ENCODE measurements around the gene LINC01488. TPM values are rescaled to one million over a fixed set of nuclear protein-coding genes. Genes with fewer than 3 reads are reported as not detected.

Gene LINC01488
- total and polyA plus RNA-seq, 9 of the 15 experiments (the other 6 are each of a cell fraction or from before 2014, with no cell fraction given): not detected

DNA sequence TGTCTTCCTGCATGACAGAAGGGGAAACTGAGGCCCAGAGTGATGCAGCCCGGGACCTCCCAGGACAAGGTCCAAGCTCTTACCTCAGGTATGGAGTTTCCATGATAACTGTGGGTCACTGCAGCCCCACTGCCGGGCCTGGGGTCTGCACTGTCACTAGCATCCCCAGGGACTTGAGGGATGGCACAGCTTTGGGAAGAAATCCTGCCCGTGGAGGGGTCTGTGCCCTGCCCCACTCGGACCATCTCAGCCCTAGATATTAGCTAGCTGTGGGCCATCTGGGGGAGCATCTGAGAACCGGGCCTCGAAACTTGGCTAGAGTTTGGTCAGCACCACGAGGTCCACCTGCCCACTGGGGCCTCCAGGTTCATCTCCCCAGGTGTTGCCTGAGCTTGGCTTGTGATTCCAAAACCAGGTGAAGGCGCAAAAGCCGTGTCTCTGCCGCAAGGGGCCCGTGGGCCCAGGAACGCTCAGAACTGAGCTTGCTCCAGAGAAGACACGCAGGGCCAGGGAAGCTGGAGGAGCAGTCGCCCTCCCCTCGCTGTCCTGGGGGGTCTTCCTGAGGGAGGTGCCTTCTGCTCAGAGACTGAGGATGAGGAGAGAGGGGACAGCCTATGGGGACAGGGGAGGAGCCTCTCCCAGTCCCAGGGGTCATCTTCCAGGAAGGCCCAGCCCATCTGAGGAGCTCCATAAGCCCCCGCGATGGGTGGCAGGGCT lies 4.8 kb downstream of the LINC01488 start:
- BruUV-seq (replicated peaks): no TSS peak
- no peak overlapping the region for H3K4me2 ChIP-seq (ENCODE audit: insufficient read depth, low read length)
- TF ChIP-seq, protein P1, sequence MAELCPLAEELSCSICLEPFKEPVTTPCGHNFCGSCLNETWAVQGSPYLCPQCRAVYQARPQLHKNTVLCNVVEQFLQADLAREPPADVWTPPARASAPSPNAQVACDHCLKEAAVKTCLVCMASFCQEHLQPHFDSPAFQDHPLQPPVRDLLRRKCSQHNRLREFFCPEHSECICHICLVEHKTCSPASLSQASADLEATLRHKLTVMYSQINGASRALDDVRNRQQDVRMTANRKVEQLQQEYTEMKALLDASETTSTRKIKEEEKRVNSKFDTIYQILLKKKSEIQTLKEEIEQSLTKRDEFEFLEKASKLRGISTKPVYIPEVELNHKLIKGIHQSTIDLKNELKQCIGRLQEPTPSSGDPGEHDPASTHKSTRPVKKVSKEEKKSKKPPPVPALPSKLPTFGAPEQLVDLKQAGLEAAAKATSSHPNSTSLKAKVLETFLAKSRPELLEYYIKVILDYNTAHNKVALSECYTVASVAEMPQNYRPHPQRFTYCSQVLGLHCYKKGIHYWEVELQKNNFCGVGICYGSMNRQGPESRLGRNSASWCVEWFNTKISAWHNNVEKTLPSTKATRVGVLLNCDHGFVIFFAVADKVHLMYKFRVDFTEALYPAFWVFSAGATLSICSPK (IDR thresholded peaks at IDR 0.05; ENCODE audit: borderline replicate concordance): no peak
- TF ChIP-seq BDP1 (IDR thresholded peaks at IDR 0.05; ENCODE audit: insufficient read depth, insufficient read length) (no peak), ZFP1 (CRISPR knock-in tag; IDR thresholded peaks at IDR 0.05) (no peak), BRD9 (IDR thresholded peaks at IDR 0.05; ENCODE audit: low read depth, partially characterized antibody) (no peak), ADNP (tag; IDR thresholded peaks at IDR 0.05) (no peak), STAT5A (IDR thresholded peaks at IDR 0.05; ENCODE audit: borderline replicate concordance, low read length) (no peak), PHF8 (IDR thresholded peaks at IDR 0.05; ENCODE audit: borderline replicate concordance, low read length) (no peak), NBN (IDR thresholded peaks at IDR 0.05; ENCODE audit: low read depth) (no peak), SMC3 (conservative IDR thresholded peaks at IDR 0.05; ENCODE audit: insufficient read depth, low read depth, low read length) (no peak), ZNF583 (CRISPR knock-in tag; IDR thresholded peaks at IDR 0.05) (no peak), KHSRP (IDR thresholded peaks at IDR 0.05) (no peak)
- TF ChIP-seq, protein P2, sequence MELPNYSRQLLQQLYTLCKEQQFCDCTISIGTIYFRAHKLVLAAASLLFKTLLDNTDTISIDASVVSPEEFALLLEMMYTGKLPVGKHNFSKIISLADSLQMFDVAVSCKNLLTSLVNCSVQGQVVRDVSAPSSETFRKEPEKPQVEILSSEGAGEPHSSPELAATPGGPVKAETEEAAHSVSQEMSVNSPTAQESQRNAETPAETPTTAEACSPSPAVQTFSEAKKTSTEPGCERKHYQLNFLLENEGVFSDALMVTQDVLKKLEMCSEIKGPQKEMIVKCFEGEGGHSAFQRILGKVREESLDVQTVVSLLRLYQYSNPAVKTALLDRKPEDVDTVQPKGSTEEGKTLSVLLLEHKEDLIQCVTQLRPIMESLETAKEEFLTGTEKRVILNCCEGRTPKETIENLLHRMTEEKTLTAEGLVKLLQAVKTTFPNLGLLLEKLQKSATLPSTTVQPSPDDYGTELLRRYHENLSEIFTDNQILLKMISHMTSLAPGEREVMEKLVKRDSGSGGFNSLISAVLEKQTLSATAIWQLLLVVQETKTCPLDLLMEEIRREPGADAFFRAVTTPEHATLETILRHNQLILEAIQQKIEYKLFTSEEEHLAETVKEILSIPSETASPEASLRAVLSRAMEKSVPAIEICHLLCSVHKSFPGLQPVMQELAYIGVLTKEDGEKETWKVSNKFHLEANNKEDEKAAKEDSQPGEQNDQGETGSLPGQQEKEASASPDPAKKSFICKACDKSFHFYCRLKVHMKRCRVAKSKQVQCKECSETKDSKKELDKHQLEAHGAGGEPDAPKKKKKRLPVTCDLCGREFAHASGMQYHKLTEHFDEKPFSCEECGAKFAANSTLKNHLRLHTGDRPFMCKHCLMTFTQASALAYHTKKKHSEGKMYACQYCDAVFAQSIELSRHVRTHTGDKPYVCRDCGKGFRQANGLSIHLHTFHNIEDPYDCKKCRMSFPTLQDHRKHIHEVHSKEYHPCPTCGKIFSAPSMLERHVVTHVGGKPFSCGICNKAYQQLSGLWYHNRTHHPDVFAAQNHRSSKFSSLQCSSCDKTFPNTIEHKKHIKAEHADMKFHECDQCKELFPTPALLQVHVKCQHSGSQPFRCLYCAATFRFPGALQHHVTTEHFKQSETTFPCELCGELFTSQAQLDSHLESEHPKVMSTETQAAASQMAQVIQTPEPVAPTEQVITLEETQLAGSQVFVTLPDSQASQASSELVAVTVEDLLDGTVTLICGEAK (IDR thresholded peaks at IDR 0.05): no peak
- TF ChIP-seq, protein P2 (CRISPR knock-in tag; IDR thresholded peaks at IDR 0.05): no peak

More for the DNA sequence above, 4.8 kb downstream of the LINC01488 start:
- Histone ChIP-seq H4K20me1 (replicated peaks; ENCODE audit: control insufficient read depth, insufficient read depth, low read length) (no peaks in the 10 kb centered on the region), H3K79me2 (ENCODE audit: control insufficient read depth, insufficient read depth, low read length) (no peaks in the 10 kb centered on the region), H3K9me1 (ENCODE audit: control insufficient read depth, insufficient read depth, low read length) (no peaks in the 10 kb centered on the region), H3K27me3 (ENCODE audit: control insufficient read depth in 2 of 2, insufficient read depth in 2 of 2, low read length in 2 of 2) (peaks cover 8 to 81% of the 10 kb centered on the region in 2 experiments), H3K4me3 (no peak overlapping the region), H3K36me3 (ENCODE audit: control insufficient read depth, insufficient read depth, low read length) (no peaks in the 10 kb centered on the region), H3K9ac (ENCODE audit: insufficient read depth in 1 of 2, low read depth in 2 of 2, low read length in 2 of 2) (no peak overlapping the region), H3K4me1 (replicated peaks in 1 of 2; ENCODE audit: control insufficient read depth in 2 of 2, insufficient read depth in 2 of 2, low read length in 2 of 2) (peaks cover 0 to 41% of the 10 kb centered on the region in 2 experiments; a peak in 2 of 5 replicates), H2AFZ (ENCODE audit: low read depth, low read length) (no peak overlapping the region), H3K9me3 (replicated peaks; ENCODE audit: control insufficient read depth, insufficient read depth, low read depth, low read length) (no peaks in the 10 kb centered on the region), H3K27ac (ENCODE audit: extremely low read depth, low read depth, low read length) (no peak overlapping the region)
- no peak for FAIRE-seq
- intact Hi-C loops (cut with micrococcal nuclease) (no loop called here), in situ Hi-C loops (cut with MboI) (no loop called here)
- ChIA-PET POLR2A (interaction anchor here (1.0 kb wide), 1 partner anchor 47 kb away, joined by 3 read pairs; no protein-coding TSS in a partner anchor), CTCF (ENCODE audit: low intra/inter-chr PET ratio) (no interaction called here)
- 8% methylated on average over 15 of the region's 17 CpGs for WGBS (ENCODE audit: insufficient coverage, low coverage, missing lambda C conversion rate)
- no peak for DNase-seq (ENCODE audit: extremely low read depth in 1 of 4, low spot score in 3 of 4)
- no peak for ATAC-seq

All from K562 (cell line).